ENCODE data around the gene POLK. TPM values are rescaled to one million over a fixed set of nuclear protein-coding genes. Genes with fewer than 3 reads are reported as not detected.

The POLK gene
- total and polyA plus RNA-seq, 2 of the 13 experiments (the other 11 are each of a cell fraction or from before 2014, with no cell fraction given): 8.6 to 11.7 TPM

DNA sequence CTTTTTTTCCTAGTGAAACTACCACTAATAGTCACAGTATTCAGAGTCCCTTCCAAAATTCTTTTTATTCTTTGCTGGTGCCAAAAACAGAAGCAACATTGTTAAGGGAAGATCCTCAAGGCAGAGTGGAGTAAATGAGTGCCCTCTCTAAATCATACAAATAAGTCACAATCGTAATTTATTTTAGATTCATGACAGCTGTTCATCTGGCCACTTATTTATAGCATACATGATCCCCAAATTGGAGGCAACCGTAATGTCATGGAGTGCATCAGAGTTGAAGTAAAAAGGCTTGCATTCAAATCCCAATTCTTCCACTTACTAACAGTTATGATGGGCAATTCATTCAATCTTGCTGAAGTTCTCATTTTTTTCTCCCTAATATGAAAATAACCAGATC is 33.4 kb downstream of the POLK start (continued):
- TF ChIP-seq, protein P1, sequence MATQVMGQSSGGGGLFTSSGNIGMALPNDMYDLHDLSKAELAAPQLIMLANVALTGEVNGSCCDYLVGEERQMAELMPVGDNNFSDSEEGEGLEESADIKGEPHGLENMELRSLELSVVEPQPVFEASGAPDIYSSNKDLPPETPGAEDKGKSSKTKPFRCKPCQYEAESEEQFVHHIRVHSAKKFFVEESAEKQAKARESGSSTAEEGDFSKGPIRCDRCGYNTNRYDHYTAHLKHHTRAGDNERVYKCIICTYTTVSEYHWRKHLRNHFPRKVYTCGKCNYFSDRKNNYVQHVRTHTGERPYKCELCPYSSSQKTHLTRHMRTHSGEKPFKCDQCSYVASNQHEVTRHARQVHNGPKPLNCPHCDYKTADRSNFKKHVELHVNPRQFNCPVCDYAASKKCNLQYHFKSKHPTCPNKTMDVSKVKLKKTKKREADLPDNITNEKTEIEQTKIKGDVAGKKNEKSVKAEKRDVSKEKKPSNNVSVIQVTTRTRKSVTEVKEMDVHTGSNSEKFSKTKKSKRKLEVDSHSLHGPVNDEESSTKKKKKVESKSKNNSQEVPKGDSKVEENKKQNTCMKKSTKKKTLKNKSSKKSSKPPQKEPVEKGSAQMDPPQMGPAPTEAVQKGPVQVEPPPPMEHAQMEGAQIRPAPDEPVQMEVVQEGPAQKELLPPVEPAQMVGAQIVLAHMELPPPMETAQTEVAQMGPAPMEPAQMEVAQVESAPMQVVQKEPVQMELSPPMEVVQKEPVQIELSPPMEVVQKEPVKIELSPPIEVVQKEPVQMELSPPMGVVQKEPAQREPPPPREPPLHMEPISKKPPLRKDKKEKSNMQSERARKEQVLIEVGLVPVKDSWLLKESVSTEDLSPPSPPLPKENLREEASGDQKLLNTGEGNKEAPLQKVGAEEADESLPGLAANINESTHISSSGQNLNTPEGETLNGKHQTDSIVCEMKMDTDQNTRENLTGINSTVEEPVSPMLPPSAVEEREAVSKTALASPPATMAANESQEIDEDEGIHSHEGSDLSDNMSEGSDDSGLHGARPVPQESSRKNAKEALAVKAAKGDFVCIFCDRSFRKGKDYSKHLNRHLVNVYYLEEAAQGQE (IDR thresholded peaks at IDR 0.05; ENCODE audit: borderline replicate concordance in 1 of 2, low read depth in 1 of 2, low read length in 2 of 2): no peak
- no peak for TF ChIP-seq ZMYM4 (CRISPR knock-in tag; IDR thresholded peaks at IDR 0.05)
- TF ChIP-seq SIN3B (IDR thresholded peaks at IDR 0.05; ENCODE audit: low read length): no peak

DNA sequence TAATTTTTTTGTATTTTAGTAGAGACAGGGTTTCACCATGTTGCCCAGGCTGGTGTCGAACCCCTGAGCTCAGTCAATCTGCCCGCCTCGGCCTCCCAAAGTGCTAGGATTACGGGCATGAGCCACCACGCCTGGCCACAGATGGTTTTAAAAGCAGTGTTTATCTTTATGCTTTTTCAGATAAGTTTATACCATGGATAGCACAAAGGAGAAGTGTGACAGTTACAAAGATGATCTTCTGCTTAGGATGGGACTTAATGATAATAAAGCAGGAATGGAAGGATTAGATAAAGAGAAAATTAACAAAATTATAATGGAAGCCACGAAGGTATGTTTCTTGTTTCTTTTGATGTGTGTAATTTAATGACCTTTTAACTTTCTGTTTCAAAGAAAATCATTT is 35.1 kb downstream of the POLK start:
- Histone ChIP-seq H3K4me3 (replicated peaks in 1 of 3; ENCODE audit: insufficient read depth in 1 of 3, low read depth in 2 of 3, low read length in 3 of 3) (no peak overlapping the region), H2AFZ (ENCODE audit: low read length) (no peak overlapping the region), H3K79me2 (ENCODE audit: insufficient read depth, low read length) (no peaks in the 10 kb centered on the region), H4K20me1 (ENCODE audit: insufficient read depth, low read length) (no peaks in the 10 kb centered on the region), H3K36me3 (replicated peaks in 1 of 2; ENCODE audit: control insufficient read depth in 1 of 2, insufficient read depth in 2 of 2, low read length in 2 of 2) (no peaks in the 10 kb centered on the region), H3K4me1 (ENCODE audit: insufficient read depth, low read length) (no peaks in the 10 kb centered on the region), H3K27ac (ENCODE audit: extremely low read length, insufficient read depth, low read length) (no peak overlapping the region), H3K9ac (ENCODE audit: insufficient read depth, low read depth, low read length) (no peak overlapping the region), H3K9me3 (ENCODE audit: low read length) (no peaks in the 10 kb centered on the region), H3K4me2 (ENCODE audit: low read depth, low read length) (no peak overlapping the region), H3K27me3 (ENCODE audit: control insufficient read depth in 1 of 2, insufficient read depth in 2 of 2, low read length in 2 of 2) (no peaks in the 10 kb centered on the region)
- FAIRE-seq: no peak
- intact Hi-C loops (cut with micrococcal nuclease; ENCODE audit: unreplicated experiment) (no loop called here), in situ Hi-C loops (cut with HindIII; ENCODE audit: extremely low pct_ligation_motif_present, low pct_unique_long_range_greater_than_20kb) (no loop called here)
- ATAC-seq: no peak
- ChIA-PET CTCF (ENCODE audit: low intra/inter-chr PET ratio, low total read pairs) (no interaction called here), POLR2A (no interaction called here)
- 95% methylated on average over 6 of the region's 6 CpGs for WGBS (ENCODE audit: low lambda C conversion rate)
- no TSS peak for BruUV-seq (replicated peaks)
- no peak for DNase-seq (ENCODE audit: low spot score)
- TF ChIP-seq ZNF572 (CRISPR knock-in tag; IDR thresholded peaks at IDR 0.05) (no peak), NCOA1 (CRISPR knock-in tag; IDR thresholded peaks at IDR 0.05) (no peak), FOXP1 (IDR thresholded peaks at IDR 0.05) (no peak), FOXP1 (CRISPR knock-in tag; IDR thresholded peaks at IDR 0.05) (no peak), SRY (CRISPR knock-in tag; IDR thresholded peaks at IDR 0.05) (no peak), THYN1 (CRISPR knock-in tag; IDR thresholded peaks at IDR 0.05; ENCODE audit: borderline replicate concordance, low read depth) (no peak), ZNF543 (CRISPR knock-in tag; IDR thresholded peaks at IDR 0.05) (no peak), ZNF441 (CRISPR knock-in tag; IDR thresholded peaks at IDR 0.05; ENCODE audit: borderline replicate concordance) (no peak), SRSF4 (IDR thresholded peaks at IDR 0.05; ENCODE audit: low read depth, low read length, poor library complexity, severe bottlenecking) (no peak), FLYWCH1 (CRISPR knock-in tag; IDR thresholded peaks at IDR 0.05) (no peak), FOXM1 (CRISPR knock-in tag; IDR thresholded peaks at IDR 0.05) (no peak)
- TF ChIP-seq, protein P2, sequence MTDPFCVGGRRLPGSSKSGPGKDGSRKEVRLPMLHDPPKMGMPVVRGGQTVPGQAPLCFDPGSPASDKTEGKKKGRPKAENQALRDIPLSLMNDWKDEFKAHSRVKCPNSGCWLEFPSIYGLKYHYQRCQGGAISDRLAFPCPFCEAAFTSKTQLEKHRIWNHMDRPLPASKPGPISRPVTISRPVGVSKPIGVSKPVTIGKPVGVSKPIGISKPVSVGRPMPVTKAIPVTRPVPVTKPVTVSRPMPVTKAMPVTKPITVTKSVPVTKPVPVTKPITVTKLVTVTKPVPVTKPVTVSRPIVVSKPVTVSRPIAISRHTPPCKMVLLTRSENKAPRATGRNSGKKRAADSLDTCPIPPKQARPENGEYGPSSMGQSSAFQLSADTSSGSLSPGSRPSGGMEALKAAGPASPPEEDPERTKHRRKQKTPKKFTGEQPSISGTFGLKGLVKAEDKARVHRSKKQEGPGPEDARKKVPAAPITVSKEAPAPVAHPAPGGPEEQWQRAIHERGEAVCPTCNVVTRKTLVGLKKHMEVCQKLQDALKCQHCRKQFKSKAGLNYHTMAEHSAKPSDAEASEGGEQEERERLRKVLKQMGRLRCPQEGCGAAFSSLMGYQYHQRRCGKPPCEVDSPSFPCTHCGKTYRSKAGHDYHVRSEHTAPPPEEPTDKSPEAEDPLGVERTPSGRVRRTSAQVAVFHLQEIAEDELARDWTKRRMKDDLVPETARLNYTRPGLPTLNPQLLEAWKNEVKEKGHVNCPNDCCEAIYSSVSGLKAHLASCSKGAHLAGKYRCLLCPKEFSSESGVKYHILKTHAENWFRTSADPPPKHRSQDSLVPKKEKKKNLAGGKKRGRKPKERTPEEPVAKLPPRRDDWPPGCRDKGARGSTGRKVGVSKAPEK (CRISPR knock-in tag; IDR thresholded peaks at IDR 0.05; ENCODE audit: borderline replicate concordance): no peak
- TF ChIP-seq, protein P3, sequence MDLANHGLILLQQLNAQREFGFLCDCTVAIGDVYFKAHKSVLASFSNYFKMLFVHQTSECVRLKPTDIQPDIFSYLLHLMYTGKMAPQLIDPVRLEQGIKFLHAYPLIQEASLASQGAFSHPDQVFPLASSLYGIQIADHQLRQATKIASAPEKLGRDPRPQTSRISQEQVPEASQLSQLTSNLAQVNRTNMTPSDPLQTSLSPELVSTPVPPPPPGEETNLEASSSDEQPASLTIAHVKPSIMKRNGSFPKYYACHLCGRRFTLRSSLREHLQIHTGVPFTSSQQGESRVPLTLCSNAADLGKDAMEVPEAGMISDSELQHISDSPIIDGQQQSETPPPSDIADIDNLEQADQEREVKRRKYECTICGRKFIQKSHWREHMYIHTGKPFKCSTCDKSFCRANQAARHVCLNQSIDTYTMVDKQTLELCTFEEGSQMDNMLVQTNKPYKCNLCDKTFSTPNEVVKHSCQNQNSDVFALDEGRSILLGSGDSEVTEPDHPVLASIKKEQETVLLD (CRISPR knock-in tag; IDR thresholded peaks at IDR 0.05; ENCODE audit: low read depth): no peak
